GM18505 (cell line): Measurements from ENCODE around the gene DZIP1L.
"Not testable (repeated sequence)": the region's sequence is repeated elsewhere in the genome, so short reads cannot be mapped to it uniquely, and the experiment has no call there.

Experiments used
- ATAC-seq: cut with Tn5 transposase; IDR thresholded peaks from one replicate; pipeline ENCODE4 v1.9.1; 2021; ENCODE audit not compliant: unreplicated experiment
- POLR2A ChIP-seq: IDR thresholded peaks from 4 replicates; pipeline ENCODE4 v1.6.1; 2011; ENCODE audit warnings: borderline replicate concordance; ENCODE audit not compliant: insufficient read depth, insufficient read length; ENCODE audit errors: extremely low read depth

Gene DZIP1L

GRCh38 chr3:138127636-138128365, 12.4 kb upstream of the DZIP1L start:
- ATAC-seq, result no peak
- no peak for TF ChIP-seq POLR2A

GRCh38 chr3:138125548-138126221, 10.3 kb upstream of the DZIP1L start:
- no peak for TF ChIP-seq POLR2A
- ATAC-seq, result no peak

DNA sequence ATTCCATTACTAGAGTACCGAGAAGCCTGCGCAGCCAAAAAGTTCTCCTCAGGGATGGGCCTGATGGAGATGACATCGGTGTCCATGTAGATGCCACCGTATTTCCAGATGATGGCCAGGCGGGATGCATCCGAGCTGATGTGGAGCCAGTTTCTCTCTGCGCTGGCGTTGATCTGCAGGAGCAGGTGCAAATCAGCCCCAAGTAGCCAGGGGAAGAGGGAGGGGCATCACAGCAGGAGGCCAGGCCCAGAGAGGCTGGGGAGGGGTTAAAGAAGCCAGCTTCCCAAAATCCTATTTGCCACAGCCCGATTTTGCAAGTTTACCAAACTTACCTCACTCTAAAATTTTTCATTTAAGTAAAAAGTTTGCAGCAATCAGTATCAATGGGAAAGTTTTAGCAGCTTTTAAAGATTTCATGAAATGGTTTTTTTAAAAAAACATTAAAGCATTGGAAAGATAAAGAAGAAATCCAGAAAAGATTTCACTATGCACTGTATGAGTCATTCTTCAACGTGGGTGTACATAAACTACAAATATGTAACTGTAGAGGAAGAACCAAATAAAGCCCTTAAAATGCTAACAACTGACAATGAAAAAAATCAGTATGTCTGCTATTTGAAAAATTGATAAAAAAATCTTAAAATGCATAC, 9.4 kb upstream of the DZIP1L start:
- TF ChIP-seq POLR2A, result no peak
- ATAC-seq, result no peak

GRCh38 chr3:138124188-138124587, 8.8 kb upstream of the DZIP1L start:
- TF ChIP-seq POLR2A, result no peak
- ATAC-seq, result no peak

GRCh38 chr3:138119423-138119766, 4.0 kb upstream of the DZIP1L start:
- TF ChIP-seq POLR2A, result no peak
- ATAC-seq, result no peak

DNA sequence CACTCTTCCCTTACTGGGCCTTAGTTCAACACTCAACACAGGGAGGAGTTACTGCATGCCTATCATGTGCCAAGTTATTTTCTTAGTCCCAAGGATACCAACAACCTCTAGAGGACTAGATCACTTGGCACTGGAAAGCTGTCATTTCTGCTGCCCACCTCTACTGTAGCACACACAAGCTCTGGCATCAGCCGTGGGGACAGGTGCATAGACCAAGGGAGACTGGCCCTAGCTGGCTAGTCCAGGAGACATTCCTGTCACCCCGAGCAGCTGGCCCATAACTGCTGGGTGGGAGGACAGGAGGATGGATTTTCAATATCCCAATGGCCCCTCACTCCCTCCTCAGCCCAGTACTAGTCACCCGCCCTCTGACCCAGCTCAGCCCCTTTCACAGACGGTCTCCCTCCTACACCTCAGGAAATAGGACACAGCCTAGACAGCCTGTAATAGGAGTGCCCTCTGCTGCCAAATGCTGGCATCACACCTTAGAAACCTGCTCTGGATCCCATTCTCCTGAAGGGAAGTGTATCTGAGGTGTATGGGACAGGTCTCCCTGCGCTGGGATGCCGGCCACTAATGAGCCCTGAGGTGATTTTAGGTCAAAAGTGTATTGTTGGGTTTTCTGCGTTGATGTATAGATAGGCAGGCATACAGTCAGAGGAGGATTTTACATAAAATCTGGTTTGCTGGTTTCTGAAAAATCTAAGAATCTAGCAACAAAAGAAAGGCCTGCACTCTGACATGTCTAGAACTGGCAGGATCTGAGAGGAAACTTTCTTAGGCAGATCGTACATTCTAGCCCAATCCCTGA, 3.4 kb upstream of the DZIP1L start:
- no peak for TF ChIP-seq POLR2A
- ATAC-seq, result peak; percentile 68

GRCh38 chr3:138114431-138114918, 933 bp downstream of the DZIP1L start:
- no peak for ATAC-seq
- TF ChIP-seq POLR2A, result no peak

GRCh38 chr3:138113326-138113725, 2.1 kb downstream of the DZIP1L start:
- TF ChIP-seq POLR2A, result no peak
- ATAC-seq, result no peak

- TF ChIP-seq POLR2A, result no peak
- ATAC-seq, result no peak
These were observed 3.0 kb downstream of the DZIP1L start for GRCh38 chr3:138112362-138112761.

- no peak for ATAC-seq
- no peak for TF ChIP-seq POLR2A
These were observed 9.8 kb downstream of the DZIP1L start for GRCh38 chr3:138105598-138105997.

DNA sequence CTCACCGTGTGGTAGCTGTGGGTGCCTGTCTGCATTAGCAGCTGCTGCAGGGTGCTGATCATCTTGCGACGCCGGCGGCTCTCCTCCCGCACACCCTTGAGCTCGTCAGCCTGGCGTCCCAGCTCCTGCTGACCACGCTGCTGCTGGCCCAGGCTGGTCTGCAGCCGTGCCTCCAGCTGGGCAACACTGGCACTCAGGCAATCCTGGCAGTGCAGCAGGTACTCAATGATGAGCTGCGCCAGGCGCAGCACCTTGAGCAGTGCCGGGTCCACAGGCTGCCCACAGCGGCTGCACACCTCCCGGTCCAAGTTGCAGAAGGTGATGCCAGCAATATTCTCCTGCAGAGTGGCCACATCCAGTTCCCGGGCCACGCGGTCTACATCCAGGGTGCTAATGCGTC, 11.9 kb downstream of the DZIP1L start:
- ATAC-seq, result no peak
- TF ChIP-seq POLR2A, result no peak

DNA sequence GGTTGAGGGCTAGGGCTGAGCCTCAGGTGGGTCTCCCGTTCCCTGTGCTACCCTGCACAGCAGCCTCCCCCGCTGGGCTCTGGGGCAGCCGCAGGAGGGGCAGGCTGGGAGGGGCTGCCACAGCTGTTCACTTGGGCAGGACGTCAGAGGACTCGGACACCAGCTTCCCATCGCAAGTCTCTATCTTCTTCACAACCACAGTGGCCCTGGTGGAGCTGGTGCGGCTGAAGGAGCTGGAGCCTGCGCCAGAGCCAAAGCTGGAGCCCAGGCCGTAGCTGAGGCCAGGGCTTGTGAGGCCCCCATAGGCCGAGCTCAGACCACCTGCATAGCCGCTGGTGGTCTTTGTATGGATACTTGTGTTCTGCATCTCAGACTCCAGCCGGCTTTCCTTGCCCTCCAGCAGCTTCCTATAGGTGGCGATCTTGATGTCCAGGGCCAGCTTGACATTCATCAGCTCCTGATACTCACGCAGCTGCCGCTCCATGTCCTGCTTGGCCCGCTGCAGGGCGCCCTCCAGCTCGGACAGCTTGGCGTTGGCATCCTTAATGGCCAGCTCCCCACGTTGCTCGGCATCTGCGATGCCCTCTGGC, 14.0 kb downstream of the DZIP1L start:
- not testable (repeated sequence) for ATAC-seq

GRCh38 chr3:138099417-138099816, 16.0 kb downstream of the DZIP1L start:
- no peak for TF ChIP-seq POLR2A

More at GRCh38 chr3:138099417-138099816, 16.0 kb downstream of the DZIP1L start:
- no peak for ATAC-seq
